Stimulated activated CD4-positive, alpha-beta T cell treated with anti-CD3 and anti-CD28 coated beads, Interleukin-4, amount 100 ng/mL, for 48 hours (primary cell): ENCODE results near the gene OPA1.
"Not testable (repeated sequence)": the region's sequence is repeated elsewhere in the genome, so short reads cannot be mapped to it uniquely, and the experiment has no call there.

Source experiments
- DNase-seq, 2 donors: peaks; one replicate each; pipeline ENCODE4 v3.0.0-alpha.2; 2020; ENCODE audit warnings: low read depth in 2 of 2

OPA1 gene

DNA sequence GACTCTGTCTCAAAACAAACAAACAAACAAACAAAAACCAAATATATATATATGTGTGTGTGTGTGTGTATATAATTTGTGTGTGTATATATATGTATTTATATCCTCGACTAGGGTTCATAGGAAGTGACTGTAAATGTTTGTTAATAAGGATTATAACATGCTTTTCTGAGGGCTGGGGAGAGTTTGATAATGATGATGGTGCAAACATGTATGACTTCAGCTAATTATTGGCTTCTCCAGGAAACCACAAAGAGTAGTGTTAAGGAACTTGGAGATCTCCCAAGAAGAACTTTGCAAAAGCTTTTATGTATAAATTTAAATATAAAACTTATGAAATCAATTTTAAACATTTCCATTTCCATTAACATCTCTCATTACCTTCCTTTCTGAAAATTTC lies 3.9 kb upstream of the OPA1 start:
- no peak for DNase-seq

- DNase-seq = no peak
Observed at GRCh38 chr3:193589616-193590015, 3.4 kb upstream of the OPA1 start.

DNA sequence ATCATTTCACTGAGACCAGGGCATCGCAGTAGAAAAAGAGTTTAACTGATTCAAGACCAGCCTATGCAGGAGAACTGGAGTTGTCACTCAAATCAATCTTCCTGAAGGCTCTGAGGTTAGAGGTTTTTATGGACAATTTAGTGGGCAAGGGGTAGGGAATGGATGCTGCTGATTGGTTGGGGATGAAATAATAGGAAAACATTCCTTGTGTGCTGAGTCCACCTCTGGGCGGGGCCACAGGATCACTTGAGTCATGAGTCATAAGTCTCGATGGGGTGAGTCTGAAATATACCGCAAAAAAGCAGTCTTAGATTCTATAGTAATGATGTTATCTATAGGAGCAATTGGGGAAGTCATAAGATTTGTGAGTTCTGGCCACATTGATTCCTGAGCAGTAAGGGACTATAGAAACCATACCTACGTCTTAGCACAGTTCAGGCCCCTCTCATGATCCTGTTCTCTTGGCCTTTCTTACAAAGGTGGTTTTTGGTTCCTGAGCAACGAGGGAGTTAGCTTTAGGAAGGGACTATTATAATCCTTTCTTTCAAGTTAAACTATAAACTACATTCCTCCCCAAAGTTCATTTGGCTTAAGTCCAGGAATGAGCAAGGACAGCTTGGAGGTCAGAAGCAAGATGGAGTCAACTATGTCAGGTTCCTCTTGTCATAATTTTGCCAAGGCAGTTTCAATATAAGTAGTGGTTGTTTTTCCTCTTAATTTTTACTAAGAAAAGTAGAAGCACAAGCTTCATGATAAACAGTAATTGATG lies 2.7 kb upstream of the OPA1 start:
- no peak for DNase-seq

GRCh38 chr3:193593668-193594030 lies 641 bp downstream of the OPA1 start:
- peak; percentile 19 to 46 for DNase-seq

DNA sequence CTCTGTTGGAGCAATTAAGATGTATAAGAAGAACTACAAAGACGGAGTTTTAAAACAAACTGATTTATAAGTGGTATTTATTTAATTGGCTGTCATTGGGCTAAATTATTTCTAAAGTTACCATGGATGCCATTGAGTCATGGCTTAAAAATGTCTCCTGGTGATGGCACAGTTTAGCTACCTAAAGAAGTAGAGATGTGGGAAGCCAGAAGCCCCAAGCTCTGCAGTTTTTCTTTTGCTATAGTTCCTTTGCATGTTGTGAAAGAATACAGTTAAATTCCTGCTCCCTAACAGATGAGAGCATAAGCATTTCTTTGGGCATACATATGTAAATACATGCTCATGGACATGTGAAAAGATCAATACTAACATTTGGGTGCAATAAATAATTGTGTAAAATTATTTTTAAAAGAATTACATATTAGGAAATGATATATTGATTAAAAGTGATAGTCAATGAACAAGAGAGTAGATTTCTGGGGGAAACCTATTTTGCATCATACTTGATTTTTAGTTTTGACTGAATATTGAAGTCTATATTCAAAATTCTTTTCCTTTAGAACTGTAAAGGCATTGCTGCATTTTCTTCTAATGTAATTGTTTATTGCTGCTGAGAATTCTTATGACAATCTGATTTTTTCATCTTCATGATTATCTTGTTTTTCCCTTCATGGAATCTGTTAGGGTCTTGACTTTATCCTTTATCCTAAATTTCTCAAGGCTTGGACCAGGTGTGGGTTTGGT lies 2.1 kb downstream of the OPA1 start:
- no peak for DNase-seq

DNA sequence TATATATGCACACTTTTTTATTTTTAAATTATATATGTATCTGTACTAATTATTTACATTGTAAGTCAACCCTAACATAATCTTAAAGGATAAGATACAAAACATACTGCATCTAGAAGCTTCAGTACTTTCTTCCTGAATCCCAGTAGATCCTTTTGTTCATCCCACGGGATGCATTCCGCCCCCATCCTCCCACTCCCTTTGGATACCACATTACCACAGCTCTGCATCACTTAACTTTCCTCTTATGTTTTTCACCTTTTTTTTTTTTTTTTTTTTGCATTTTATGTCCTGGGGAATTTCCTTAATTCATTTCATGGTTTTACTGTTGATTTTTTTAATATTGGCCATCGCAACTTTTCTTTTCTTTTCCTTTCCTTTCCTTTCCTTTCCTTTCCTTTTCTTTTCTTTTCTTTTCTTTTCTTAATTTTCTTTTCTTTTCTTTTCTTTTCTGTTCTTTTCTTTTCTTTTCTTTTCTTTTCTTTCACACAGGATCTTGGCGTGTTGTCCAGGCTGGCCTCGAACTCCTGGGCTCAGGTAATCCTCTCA lies 3.0 kb downstream of the OPA1 start:
- DNase-seq = no peak

DNA sequence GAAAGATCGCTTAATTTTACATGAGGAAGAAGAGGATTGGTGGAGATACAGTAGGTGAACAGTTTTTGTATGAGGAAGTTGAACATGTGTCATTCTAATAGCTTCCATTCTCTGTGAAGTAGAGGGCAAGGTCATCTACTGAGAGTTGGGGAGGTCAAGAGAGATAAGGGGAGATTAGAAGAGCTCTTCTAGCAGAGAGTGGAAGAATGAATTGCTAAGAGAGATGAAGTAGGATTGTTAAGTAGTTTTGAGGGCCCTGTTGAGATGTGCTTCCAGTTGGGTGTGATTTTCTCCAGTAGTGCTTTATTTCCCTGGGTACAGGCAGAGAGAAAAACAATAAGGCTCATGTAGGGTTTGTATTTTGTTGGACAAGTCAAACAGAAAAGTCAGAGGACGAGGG lies 5.2 kb downstream of the OPA1 start:
- DNase-seq = no peak

GRCh38 chr3:193599393-193599792 lies 6.4 kb downstream of the OPA1 start:
- DNase-seq = no peak

- peak; percentile 15 to 44 for DNase-seq
Observed at GRCh38 chr3:193605876-193606275, 12.9 kb downstream of the OPA1 start.

DNA sequence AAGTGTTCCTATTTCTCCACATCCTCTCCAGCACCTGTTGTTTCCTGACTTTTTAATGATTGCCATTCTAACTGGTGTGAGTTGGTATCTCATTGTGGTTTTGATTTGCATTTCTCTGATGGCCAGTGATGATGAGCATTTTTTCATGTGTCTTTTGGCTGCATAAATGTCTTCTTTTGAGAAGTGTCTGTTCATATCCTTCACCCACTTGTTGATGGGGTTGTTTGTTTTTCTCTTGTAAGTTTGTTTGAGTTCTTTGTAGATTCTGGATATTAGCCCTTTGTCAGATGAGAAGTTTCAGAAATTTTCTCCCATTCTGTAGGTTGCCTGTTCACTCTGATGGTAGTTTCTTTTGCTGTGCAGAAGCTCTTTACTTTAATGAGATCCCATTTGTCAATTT lies 13.9 kb downstream of the OPA1 start:
- not testable (repeated sequence) for DNase-seq

- DNase-seq = not testable (repeated sequence)
Observed at GRCh38 chr3:193610516-193610915, 17.5 kb downstream of the OPA1 start.

GRCh38 chr3:193614430-193614829 lies 21.4 kb downstream of the OPA1 start:
- DNase-seq = no peak

- DNase-seq = no peak
Observed at GRCh38 chr3:193617628-193618027, 24.6 kb downstream of the OPA1 start.

DNA sequence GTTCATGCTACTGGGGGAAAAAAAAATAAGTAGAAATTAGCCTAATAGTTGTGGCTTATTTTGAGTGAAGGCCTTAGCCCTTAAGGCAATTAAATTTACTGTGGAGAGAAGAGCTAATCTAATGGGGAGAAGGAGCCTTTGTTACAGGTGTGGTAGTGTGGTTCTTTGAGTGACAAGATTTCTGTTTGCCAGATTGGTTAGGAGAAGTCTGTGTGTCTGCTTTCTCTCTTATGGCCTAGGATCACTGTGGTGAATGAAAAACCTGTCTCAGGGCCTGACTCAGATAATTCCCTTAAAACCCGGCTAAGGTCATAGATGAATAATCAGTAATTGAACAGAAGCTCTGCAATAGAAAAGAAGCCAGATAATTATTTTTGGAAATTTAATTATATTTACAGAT lies 27.0 kb downstream of the OPA1 start:
- no peak for DNase-seq

- DNase-seq = no peak
Observed at GRCh38 chr3:193620650-193621049, 27.6 kb downstream of the OPA1 start.

- DNase-seq = no peak
Observed at GRCh38 chr3:193621127-193621526, 28.1 kb downstream of the OPA1 start.

GRCh38 chr3:193630005-193630404 lies 37.0 kb downstream of the OPA1 start:
- no peak for DNase-seq

DNA sequence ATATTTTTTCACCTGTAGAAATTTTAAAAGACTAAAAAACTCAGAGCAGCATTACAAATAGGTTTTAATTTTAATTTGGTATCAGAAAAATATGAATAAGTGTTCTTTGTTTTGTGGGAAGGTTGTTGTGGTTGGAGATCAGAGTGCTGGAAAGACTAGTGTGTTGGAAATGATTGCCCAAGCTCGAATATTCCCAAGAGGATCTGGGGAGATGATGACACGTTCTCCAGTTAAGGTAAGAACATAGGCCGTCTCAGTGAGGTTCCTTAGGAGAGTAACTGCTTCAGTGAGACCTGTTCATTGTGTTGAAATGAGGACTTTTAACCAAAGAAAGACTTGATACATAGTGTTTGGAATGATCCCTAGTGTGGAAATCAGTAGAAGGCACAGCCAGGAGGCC lies 44.8 kb downstream of the OPA1 start:
- DNase-seq = no peak

DNA sequence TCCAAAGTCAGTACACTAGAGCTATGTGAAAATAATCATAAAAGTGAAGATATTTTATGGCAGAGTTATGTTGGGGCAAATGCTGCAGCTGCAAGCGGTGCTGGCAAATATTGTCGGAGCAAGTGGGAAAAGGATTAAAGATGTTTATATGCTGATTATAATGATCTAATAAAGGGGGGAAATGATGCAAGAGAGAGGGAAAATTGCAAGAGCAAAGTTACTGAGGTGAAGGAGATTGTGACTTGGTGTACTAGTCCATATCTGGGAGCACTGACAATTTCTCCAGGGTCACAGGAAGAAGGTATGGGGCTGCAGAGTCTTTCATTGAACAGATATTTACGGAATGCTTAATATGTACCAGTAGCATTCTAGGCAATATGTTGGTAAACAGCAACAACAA lies 45.8 kb downstream of the OPA1 start:
- DNase-seq = no peak

- no peak for DNase-seq
Observed at GRCh38 chr3:193640165-193640715, 47.2 kb downstream of the OPA1 start.

DNA sequence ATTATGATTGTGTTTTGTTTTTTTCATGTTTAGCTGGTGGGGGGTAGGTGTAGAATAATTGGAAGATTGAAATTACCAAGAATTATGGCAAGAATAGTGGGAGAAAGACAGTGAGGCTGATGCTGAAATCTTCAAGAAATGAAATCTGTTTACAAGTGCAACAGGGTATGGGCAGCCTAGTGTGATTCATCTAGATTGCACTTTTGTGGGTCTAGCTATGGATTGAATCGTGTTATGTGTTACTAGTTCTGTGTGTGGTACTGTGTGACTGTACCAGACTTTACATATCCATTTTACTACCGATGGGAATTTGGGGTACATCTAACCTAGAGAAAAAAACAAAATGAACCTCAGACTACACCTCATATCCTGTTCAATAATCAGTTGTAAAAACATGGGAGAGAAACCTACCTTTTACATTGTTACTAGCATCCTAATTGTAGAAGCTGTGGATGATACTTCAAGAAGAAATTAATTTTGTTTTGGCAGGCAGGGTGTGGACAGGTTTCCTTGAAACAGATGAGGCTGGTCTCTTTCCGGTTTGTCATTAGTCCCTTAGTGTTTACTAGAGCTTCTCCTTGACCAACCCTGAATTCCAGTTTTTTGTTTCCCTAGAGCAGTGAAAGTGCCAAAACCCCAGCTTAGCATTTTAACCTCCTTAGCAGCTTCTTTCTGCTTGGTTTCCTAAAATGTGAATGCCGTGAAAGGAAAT lies 47.9 kb downstream of the OPA1 start:
- DNase-seq = no peak

DNA sequence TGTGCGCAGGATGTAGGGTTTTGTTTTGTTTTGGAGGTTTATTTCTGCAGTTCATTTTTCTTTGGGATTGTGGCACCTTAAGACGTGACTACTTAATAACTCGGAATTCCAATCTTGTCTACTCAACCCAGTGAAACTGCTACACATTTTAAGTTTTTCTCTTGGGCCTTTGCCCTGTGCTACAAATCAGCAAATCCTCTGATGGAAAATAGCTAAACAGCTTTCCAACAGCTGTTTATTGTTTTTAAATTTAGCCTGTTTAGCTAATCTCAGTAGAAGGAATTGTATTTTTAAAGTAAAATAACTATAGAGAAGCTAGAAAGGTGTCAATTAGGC lies 48.4 kb downstream of the OPA1 start:
- DNase-seq = no peak
